Neural cell (in vitro differentiated cells): Measurements from ENCODE around the gene DSCAM. TPM values are rescaled to one million over a fixed set of nuclear protein-coding genes. Genes with fewer than 3 reads are reported as not detected.

Experiments
- H2AFZ ChIP-seq: fragments of 200-600, 300-800 bp; sonication (generic), shearing (Covaris generic); 2 replicates; pipeline ENCODE4 v1.6.0; 2014; ENCODE audit warnings: low read depth, mild to moderate bottlenecking, antibody characterized with exemption, low read length, moderate library complexity
- H3F3A ChIP-seq: fragments of 200-600 bp; shearing (Covaris generic); 2 replicates; pipeline ENCODE4 v1.6.1; 2016; ENCODE audit warnings: mild to moderate bottlenecking, moderate library complexity, mixed read lengths, antibody characterized with exemption, low read length; ENCODE audit not compliant: insufficient read depth, poor library complexity, severe bottlenecking
- H3K27ac ChIP-seq: fragments of 200-600, 300-800 bp; sonication (generic), shearing (Covaris generic); 2 replicates; pipeline ENCODE4 v1.5.1; 2014; ENCODE audit warnings: mild to moderate bottlenecking, low read length, moderate library complexity
- H3K27me3 ChIP-seq: fragments of 300-800, 200-600 bp; sonication (generic), shearing (Covaris generic); 2 replicates; pipeline ENCODE4 v1.6.0; 2014; ENCODE audit warnings: mild to moderate bottlenecking, low read depth, low read length, moderate library complexity; ENCODE audit not compliant: insufficient read depth
- H3K36me3 ChIP-seq: fragments of 300-800, 200-600 bp; sonication (generic), shearing (Covaris generic); 2 replicates; pipeline ENCODE4 v1.5.1; 2014; ENCODE audit warnings: mild to moderate bottlenecking, antibody characterized with exemption, low read length, moderate library complexity; ENCODE audit not compliant: insufficient read depth
- H3K4me2 ChIP-seq: fragments of 300-800, 200-600 bp; sonication (generic), shearing (Covaris generic); 2 replicates; pipeline ENCODE4 v1.6.0; 2014; ENCODE audit warnings: mild to moderate bottlenecking, low read length
- H3K4me3 ChIP-seq: fragments of 300-800, 200-600 bp; sonication (generic), shearing (Covaris generic); 2 replicates; pipeline ENCODE4 v1.5.1; 2014; ENCODE audit warnings: mild to moderate bottlenecking, low read length, moderate library complexity
- H3K79me2 ChIP-seq: fragments of 200-600 bp; shearing (Covaris generic); replicated peaks from 2 replicates; pipeline ENCODE4 v1.6.0; 2014; ENCODE audit warnings: mild to moderate bottlenecking, low read length, moderate library complexity; ENCODE audit not compliant: insufficient read depth
- H3K9ac ChIP-seq: fragments of 300-800, 200-600 bp; sonication (generic), shearing (Covaris generic); 2 replicates; pipeline ENCODE4 v1.6.1; 2016; ENCODE audit warnings: mild to moderate bottlenecking, low read length, mixed read lengths
- H3K9me2 ChIP-seq: fragments of 200-600 bp; shearing (Covaris generic); 2 replicates; pipeline ENCODE4 v1.6.1; 2016; ENCODE audit warnings: mild to moderate bottlenecking, low read length, mixed read lengths; ENCODE audit not compliant: insufficient read depth
- H3K9me3 ChIP-seq: fragments of 200-600, 300-800 bp; sonication (generic), shearing (Covaris generic); 2 replicates; pipeline ENCODE4 v1.6.1; 2016; ENCODE audit warnings: mild to moderate bottlenecking, mixed run types, low read length, moderate library complexity, mixed read lengths
- H4K20me1 ChIP-seq: fragments of 200-600 bp; shearing (Covaris generic); 2 replicates; pipeline ENCODE4 v1.6.1; 2016; ENCODE audit warnings: mild to moderate bottlenecking, mixed run types; ENCODE audit not compliant: insufficient read depth
- EP300 ChIP-seq: fragments of 450-650 bp; conservative IDR thresholded peaks from 2 replicates; pipeline ENCODE4 v1.6.1; 2014; ENCODE audit warnings: antibody characterized with exemption, mild to moderate bottlenecking, moderate library complexity; ENCODE audit not compliant: poor library complexity, severe bottlenecking
- EZH2 ChIP-seq: fragments of 200-600, 300-800 bp; shearing (Covaris generic), sonication (generic); IDR thresholded peaks from 2 replicates; pipeline ENCODE4 v1.6.1; 2014; ENCODE audit warnings: antibody characterized with exemption, low read length, borderline replicate concordance, mild to moderate bottlenecking; ENCODE audit not compliant: insufficient read depth, poor library complexity, severe bottlenecking
- MXI1 ChIP-seq: fragments of 450-650 bp; conservative IDR thresholded peaks from 2 replicates; pipeline ENCODE4 v1.6.1; 2014; ENCODE audit warnings: antibody characterized with exemption, mild to moderate bottlenecking; ENCODE audit not compliant: poor library complexity, severe bottlenecking
- POLR2AphosphoS5 ChIP-seq: IDR thresholded peaks from 2 replicates; pipeline ENCODE4 v1.6.1; 2012
- RAD21 ChIP-seq: fragments of 450-650 bp; conservative IDR thresholded peaks from 2 replicates; pipeline ENCODE4 v1.6.1; 2014; ENCODE audit warnings: antibody characterized with exemption, mild to moderate bottlenecking, moderate library complexity
- SMC3 ChIP-seq: fragments of 450-650 bp; conservative IDR thresholded peaks from 2 replicates; pipeline ENCODE4 v1.6.1; 2014; ENCODE audit warnings: antibody characterized with exemption, mild to moderate bottlenecking, moderate library complexity; ENCODE audit not compliant: poor library complexity
- TAF1 ChIP-seq: IDR thresholded peaks from 2 replicates; pipeline ENCODE4 v1.6.1; 2012; ENCODE audit warnings: low read depth
- polyA plus RNA-seq: library from polyadenylated mRNA; depleted of rRNA; stranded (reverse); fragments of >200 nt; gene quantifications from 2 replicates; pipeline ENCODE4 v1.2.3, GENCODE V29; 2014
- TF ChIP-seq, protein P1 (sequence below): fragments of 450-650 bp; IDR thresholded peaks from 2 replicates; pipeline ENCODE4 v1.5.1; 2014; ENCODE audit warnings: antibody characterized with exemption, mild to moderate bottlenecking, moderate library complexity; ENCODE audit not compliant: poor library complexity, severe bottlenecking
- TF ChIP-seq, protein P2 (sequence below): IDR thresholded peaks from 2 replicates; pipeline ENCODE4 v1.6.1; 2012; ENCODE audit warnings: borderline replicate concordance

DSCAM gene
- polyA plus RNA-seq, 1 donor from 2014 or later, result 5.3 TPM

DNA sequence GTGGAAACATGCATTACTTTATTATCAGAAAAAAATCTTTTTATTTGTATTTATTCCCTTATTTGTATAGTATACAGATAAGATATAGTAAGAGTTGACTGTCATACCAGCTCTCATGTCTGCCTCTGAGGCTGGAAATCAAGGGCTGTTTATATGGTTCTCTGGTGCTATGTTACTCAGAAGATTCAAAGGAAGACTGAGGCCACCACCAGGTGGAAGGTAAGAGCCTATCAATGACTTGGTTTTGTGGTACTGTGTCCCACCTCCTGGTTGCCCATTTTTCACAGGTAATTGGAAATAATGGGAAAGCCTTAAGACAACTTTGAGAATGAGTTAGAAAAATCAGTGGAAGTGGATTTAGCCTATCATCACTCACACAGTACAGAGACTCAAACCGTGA lies 342.1 kb downstream of the DSCAM start:
- TF ChIP-seq, protein P1, sequence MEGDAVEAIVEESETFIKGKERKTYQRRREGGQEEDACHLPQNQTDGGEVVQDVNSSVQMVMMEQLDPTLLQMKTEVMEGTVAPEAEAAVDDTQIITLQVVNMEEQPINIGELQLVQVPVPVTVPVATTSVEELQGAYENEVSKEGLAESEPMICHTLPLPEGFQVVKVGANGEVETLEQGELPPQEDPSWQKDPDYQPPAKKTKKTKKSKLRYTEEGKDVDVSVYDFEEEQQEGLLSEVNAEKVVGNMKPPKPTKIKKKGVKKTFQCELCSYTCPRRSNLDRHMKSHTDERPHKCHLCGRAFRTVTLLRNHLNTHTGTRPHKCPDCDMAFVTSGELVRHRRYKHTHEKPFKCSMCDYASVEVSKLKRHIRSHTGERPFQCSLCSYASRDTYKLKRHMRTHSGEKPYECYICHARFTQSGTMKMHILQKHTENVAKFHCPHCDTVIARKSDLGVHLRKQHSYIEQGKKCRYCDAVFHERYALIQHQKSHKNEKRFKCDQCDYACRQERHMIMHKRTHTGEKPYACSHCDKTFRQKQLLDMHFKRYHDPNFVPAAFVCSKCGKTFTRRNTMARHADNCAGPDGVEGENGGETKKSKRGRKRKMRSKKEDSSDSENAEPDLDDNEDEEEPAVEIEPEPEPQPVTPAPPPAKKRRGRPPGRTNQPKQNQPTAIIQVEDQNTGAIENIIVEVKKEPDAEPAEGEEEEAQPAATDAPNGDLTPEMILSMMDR, result no peak
- TF ChIP-seq EP300, result no peak
- no peak for TF ChIP-seq EZH2
- TF ChIP-seq POLR2AphosphoS5, result no peak
- TF ChIP-seq, protein P2, sequence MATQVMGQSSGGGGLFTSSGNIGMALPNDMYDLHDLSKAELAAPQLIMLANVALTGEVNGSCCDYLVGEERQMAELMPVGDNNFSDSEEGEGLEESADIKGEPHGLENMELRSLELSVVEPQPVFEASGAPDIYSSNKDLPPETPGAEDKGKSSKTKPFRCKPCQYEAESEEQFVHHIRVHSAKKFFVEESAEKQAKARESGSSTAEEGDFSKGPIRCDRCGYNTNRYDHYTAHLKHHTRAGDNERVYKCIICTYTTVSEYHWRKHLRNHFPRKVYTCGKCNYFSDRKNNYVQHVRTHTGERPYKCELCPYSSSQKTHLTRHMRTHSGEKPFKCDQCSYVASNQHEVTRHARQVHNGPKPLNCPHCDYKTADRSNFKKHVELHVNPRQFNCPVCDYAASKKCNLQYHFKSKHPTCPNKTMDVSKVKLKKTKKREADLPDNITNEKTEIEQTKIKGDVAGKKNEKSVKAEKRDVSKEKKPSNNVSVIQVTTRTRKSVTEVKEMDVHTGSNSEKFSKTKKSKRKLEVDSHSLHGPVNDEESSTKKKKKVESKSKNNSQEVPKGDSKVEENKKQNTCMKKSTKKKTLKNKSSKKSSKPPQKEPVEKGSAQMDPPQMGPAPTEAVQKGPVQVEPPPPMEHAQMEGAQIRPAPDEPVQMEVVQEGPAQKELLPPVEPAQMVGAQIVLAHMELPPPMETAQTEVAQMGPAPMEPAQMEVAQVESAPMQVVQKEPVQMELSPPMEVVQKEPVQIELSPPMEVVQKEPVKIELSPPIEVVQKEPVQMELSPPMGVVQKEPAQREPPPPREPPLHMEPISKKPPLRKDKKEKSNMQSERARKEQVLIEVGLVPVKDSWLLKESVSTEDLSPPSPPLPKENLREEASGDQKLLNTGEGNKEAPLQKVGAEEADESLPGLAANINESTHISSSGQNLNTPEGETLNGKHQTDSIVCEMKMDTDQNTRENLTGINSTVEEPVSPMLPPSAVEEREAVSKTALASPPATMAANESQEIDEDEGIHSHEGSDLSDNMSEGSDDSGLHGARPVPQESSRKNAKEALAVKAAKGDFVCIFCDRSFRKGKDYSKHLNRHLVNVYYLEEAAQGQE, result no peak
- TF ChIP-seq TAF1, result no peak
- TF ChIP-seq MXI1, result no peak
- TF ChIP-seq RAD21, result no peak
- TF ChIP-seq SMC3, result no peak
- H3K9me2 ChIP-seq, result no peaks in the 10 kb centered on the region
- no peak overlapping the region for H3K27ac ChIP-seq
- H3K9ac ChIP-seq, result no peak overlapping the region
- no peaks in the 10 kb centered on the region for H3K9me3 ChIP-seq
- H3K36me3 ChIP-seq, result no peaks in the 10 kb centered on the region
- H4K20me1 ChIP-seq, result no peaks in the 10 kb centered on the region
- no peak overlapping the region for H2AFZ ChIP-seq
- no peak overlapping the region for H3K4me2 ChIP-seq
- H3K4me3 ChIP-seq, result no peak overlapping the region
- H3K79me2 ChIP-seq, result no peaks in the 10 kb centered on the region
- no peaks in the 10 kb centered on the region for H3F3A ChIP-seq
- H3K27me3 ChIP-seq, result no peaks in the 10 kb centered on the region

DNA sequence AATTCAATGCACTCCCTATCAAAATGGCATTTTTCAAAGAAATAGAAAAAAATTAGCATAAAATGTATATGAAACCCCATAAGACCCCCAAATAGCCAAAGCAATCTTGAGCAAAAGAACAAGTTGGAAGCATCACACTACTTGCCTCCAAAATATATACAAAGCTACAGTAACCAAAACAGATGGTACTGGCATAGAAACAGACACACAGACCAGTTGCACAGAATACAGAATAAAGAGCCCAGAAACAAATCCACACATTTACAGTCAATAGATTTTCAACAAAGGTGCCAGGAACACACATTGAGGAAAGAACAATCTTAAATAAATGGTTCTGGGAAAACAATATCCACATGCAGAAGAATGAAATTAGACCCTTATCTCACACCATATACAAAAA lies 350.8 kb downstream of the DSCAM start:
- Histone ChIP-seq H3K27ac (no peak overlapping the region), H3K79me2 (no peaks in the 10 kb centered on the region), H3K9ac (no peak overlapping the region), H2AFZ (no peak overlapping the region), H3K4me3 (no peak overlapping the region), H3K9me2 (no peaks in the 10 kb centered on the region), H4K20me1 (no peaks in the 10 kb centered on the region), H3K4me2 (no peak overlapping the region), H3K9me3 (no peaks in the 10 kb centered on the region), H3K27me3 (no peaks in the 10 kb centered on the region), H3K36me3 (no peaks in the 10 kb centered on the region), H3F3A (no peaks in the 10 kb centered on the region)
- no peak for TF ChIP-seq MXI1

DNA sequence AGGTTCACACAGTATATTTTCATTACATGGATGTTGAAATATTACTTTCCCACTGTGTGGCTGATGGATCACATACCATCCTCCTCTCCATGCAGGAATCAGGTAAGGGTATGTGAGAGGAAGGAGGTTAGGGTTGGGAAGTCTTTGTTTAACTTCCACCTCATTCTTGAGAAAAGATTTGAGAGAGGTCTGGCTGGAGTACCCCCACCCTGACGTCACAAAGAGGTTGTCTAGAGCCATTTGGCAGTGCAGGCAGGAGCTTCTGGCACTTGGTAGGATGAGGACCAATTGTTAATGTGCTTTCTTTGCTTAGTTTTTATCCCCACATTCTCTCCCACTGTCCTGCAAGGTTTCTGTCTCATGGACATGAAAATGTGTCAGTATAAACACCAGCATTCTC lies 356.6 kb downstream of the DSCAM start:
- Histone ChIP-seq H3K9me3 (no peaks in the 10 kb centered on the region), H3K27me3 (no peaks in the 10 kb centered on the region), H3K4me3 (no peak overlapping the region), H3K36me3 (no peaks in the 10 kb centered on the region), H2AFZ (no peak overlapping the region), H3K27ac (no peak overlapping the region), H3K9me2 (no peaks in the 10 kb centered on the region), H4K20me1 (no peaks in the 10 kb centered on the region), H3K4me2 (no peak overlapping the region), H3F3A (no peaks in the 10 kb centered on the region), H3K9ac (no peak overlapping the region), H3K79me2 (no peaks in the 10 kb centered on the region)
- TF ChIP-seq EP300 (no peak), SMC3 (no peak), MXI1 (no peak), TAF1 (no peak), EZH2 (no peak), POLR2AphosphoS5 (no peak), RAD21 (no peak)
- TF ChIP-seq, protein P2, result no peak
- TF ChIP-seq, protein P1, result no peak
